GM19099 (cell line): ENCODE results near the gene SHISA4.

Experiments
- POLR2A ChIP-seq: IDR thresholded peaks from 3 replicates; pipeline ENCODE4 v1.6.1; 2011; ENCODE audit warnings: low read depth; ENCODE audit not compliant: insufficient read length; ENCODE audit errors: extremely low read depth

The SHISA4 gene

GRCh38 chr1:201877877-201878401 is 10.8 kb upstream of the SHISA4 start:
- no peak for TF ChIP-seq POLR2A

- TF ChIP-seq POLR2A, result no peak
Observed at GRCh38 chr1:201880928-201881571, 7.6 kb upstream of the SHISA4 start.

DNA sequence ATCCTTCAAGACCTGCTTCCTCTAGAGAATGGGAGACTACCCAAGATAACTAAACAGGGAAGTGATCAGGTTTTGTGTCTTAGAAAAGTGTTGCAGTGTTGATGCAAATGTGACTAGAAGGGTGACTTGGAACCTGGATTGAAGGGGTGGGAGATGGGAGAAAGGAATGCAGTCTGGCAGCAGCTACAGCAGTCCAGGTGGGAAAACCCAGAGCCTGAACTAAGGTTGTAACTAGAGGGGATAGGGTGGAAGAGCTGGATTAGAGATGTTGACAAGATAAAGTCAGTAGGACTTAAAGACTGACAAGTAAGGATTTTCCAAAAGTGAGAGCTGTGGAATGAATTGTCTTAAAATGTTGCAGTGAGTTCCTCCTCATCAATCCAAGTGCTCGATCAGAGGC is 7.1 kb upstream of the SHISA4 start:
- no peak for TF ChIP-seq POLR2A

DNA sequence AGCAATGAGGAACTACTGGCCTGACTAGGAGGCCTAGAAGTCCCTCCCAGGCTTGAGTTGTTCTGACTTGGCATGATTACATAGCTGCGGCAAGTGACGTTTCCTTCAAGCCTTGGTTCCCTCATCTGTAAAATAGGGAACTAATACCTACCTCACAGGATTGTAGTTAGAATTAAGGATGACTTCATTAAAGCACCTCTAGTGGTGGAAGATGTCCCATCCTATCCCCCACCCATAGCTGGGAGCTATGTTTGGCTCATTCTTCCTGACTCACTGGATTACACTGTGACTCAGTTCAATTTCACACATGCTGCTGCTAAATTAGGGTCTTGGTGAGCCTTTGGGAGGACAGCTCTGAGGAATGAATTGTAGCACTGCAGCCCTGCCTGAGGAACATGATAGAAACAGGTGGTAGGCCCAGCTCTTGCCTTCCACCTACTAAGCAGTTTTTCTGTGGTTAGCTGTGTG is 6.0 kb upstream of the SHISA4 start:
- TF ChIP-seq POLR2A, result no peak

- no peak for TF ChIP-seq POLR2A
Observed at GRCh38 chr1:201883266-201883665, 5.4 kb upstream of the SHISA4 start.

DNA sequence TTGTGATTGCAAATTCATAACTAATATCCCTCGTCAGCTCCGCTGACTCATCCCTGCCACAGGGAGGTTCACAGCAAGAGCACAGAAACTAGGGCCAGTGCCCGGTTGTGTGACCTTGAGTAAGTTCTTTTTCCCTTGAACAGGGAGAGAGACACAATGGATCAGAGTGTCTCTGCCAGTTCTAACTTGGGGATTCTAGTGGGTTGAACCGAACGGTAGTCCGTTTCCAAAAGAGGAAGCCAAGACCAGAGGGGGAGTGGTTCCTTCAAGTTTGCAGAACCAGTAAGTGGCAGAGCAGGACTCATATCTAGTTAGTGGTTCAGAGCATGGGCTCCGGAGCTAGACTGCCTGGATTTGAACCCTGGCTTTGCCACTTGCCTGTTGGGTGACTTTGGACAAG is 4.9 kb upstream of the SHISA4 start:
- TF ChIP-seq POLR2A, result no peak

DNA sequence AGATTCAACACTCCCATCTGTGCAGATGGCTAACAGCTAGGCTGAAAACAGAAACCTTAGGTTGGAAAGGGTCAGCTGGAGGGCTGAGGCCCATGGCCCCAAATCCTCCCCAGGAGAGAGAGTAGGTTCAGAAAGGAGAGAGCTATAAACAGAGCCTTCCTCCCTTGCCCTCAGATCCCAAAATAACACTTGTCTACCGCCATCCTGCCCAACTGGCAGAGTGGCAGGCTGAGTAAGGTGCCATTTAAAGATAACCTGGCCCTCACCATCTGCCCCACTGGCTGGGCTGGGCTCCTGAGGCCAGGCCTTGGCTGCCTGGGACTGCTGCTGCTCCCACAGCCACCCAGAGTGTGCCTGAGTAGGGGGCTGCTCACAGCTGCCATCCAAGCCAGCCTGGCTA is 4.3 kb upstream of the SHISA4 start:
- TF ChIP-seq POLR2A, result no peak

DNA sequence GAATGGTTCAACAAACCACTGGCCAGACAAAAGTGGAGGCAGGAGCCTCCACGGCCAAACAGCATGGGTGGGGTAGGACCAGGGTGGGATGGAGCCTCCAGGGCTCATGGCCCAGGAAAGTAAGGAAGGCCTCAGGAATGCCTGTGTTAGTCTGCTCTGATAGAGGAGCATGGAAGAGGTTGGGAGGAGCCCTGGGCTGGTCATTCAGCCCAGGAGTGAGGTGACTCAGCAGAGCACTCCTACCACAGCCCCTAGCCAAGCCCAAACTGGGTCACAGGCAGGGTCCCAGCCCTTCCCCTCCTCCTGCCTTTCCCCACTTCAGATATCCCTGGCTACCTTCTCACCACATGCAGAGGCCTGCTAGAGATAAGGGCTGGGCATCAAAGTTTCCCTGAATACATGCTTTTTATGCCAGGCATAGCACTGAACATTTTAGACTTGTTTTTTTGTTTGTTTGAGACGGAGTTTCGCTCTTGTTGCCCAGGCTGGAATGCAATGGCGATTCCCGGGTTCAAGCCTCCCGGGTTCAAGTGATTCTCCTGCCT is 3.1 kb upstream of the SHISA4 start:
- no peak for TF ChIP-seq POLR2A

GRCh38 chr1:201886103-201886885 is 2.4 kb upstream of the SHISA4 start:
- TF ChIP-seq POLR2A, result no peak

- TF ChIP-seq POLR2A, result no peak
Observed at GRCh38 chr1:201887116-201887866, 1.4 kb upstream of the SHISA4 start.

DNA sequence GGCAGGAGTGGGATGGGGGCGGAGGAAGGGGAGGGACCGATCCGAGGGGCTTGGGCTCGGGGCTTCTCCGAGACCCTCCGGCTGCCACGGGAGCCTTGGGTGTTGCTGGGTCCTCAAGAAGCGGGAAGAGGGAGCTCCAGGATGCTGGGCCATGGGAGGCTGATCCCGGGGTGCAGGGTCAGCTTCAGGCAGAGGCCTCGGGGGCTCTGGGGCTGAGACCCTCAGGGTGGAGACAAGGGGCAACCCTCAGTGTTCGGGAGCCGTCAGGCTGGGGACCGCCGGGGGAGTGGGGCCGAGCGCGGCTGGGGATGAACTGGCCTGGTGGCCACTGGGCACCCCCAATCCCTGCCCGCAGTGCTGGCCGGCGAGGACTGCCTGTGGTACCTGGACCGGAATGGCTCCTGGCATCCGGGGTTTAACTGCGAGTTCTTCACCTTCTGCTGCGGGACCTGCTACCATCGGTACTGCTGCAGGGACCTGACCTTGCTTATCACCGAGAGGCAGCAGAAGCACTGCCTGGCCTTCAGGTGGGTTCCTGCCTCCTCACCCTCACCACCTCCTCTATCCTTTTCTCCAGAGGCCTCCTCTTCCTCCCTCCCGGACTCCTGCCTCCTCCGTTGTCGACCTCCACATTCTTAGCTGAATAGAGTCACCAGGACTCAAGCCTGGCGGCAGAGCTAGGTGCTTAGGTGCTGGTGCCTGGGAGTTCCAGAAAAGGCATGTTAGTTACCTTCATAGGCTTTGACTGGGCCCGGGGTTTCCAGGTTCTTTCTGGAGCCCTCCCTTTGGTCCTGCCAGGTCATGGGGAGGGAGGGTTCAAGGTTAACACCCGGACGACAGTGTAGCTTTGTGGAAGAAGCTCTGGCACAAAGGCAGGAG is 631 bp downstream of the SHISA4 start:
- TF ChIP-seq POLR2A, result no peak

DNA sequence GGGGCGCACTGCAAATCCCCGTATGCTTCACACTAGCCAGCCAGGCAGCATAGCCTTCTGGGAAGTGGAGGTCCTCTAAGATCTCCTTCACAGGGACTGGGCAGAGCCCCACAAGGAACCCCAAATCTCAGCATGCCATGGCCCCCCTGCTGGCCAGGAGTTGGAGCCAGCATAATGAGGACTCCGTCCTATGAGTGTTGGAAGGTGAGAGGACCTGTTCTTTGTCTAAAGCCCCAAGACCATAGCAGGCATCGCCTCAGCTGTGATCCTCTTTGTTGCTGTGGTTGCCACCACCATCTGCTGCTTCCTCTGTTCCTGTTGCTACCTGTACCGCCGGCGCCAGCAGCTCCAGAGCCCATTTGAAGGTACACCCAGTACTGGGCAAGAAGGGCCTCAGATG is 1.5 kb downstream of the SHISA4 start:
- TF ChIP-seq POLR2A, result no peak

DNA sequence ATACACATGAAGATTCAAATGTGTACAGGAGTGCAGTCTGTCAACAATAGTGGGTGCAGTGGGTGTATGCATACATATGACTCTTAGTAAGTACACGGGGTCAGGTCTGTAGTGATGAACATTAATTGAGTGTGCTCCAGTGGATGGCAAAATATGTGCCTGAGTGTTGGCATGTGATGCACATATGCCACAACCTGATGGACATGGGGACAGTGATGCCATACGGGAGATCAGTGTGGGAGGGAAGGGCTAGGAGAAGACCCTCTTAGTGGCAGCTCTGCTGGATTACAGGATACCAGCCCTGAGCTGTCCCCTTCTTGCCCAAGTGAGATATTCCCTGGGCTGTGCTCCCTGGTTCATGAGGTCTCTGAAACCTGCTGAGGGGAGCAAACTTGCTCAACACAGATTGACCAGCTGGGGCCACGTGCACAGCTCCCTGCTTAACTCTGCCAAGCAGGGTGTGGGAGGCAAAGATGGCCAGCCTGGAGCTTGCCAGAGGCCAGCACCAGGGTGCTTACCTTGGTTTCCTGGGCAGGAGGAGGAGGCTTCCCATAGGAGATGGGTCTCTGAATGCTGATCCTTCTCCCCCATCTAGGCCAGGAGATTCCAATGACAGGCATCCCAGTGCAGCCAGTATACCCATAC is 2.2 kb downstream of the SHISA4 start:
- TF ChIP-seq POLR2A, result no peak
